H9 (cell line): ENCODE data around the gene SMDT1. TPM values are rescaled to one million over a fixed set of nuclear protein-coding genes. Genes with fewer than 3 reads are reported as not detected.

Experiments
- DNase-seq: peaks from one replicate; pipeline ENCODE4 v3.0.0-alpha.2; 2017
- H2AFZ ChIP-seq: one replicate; pipeline ENCODE4 v1.6.1; 2013; ENCODE audit warnings: mild to moderate bottlenecking, low read length, control low read depth, moderate library complexity
- H2AK5ac ChIP-seq: 2 replicates; pipeline ENCODE4 v1.6.1; 2013; ENCODE audit warnings: low read length, control low read depth, mixed read lengths; ENCODE audit not compliant: insufficient read length
- H2BK120ac ChIP-seq: one replicate; pipeline ENCODE4 v1.6.1; 2013; ENCODE audit warnings: low read depth, mild to moderate bottlenecking, low read length, control low read depth, inconsistent platforms; ENCODE audit not compliant: poor library complexity, severe bottlenecking
- H2BK12ac ChIP-seq: 2 replicates; pipeline ENCODE4 v1.6.1; 2013; ENCODE audit warnings: low read length, control low read depth, mixed read lengths, low read depth; ENCODE audit not compliant: insufficient read length
- H2BK15ac ChIP-seq: 2 replicates; pipeline ENCODE4 v1.6.1; 2013; ENCODE audit warnings: low read depth, low read length, control low read depth
- H2BK20ac ChIP-seq: one replicate; pipeline ENCODE4 v1.6.1; 2013; ENCODE audit warnings: low read depth, mild to moderate bottlenecking, low read length, control low read depth, inconsistent platforms; ENCODE audit not compliant: poor library complexity, severe bottlenecking
- H2BK5ac ChIP-seq: 2 replicates; pipeline ENCODE4 v1.6.1; 2013; ENCODE audit warnings: low read length, control low read depth, mixed read lengths; ENCODE audit not compliant: insufficient read length
- H3K14ac ChIP-seq: 2 replicates; pipeline ENCODE4 v1.6.1; 2013; ENCODE audit warnings: low read length, control low read depth; ENCODE audit not compliant: insufficient read depth
- H3K18ac ChIP-seq: 2 replicates; pipeline ENCODE4 v1.6.1; 2013; ENCODE audit warnings: low read depth, mild to moderate bottlenecking, mixed read lengths, low read length, control low read depth; ENCODE audit not compliant: insufficient read length
- H3K23ac ChIP-seq: 2 replicates; pipeline ENCODE4 v1.6.1; 2013; ENCODE audit warnings: low read length, control low read depth, mixed read lengths, low read depth; ENCODE audit not compliant: insufficient read length
- H3K23me2 ChIP-seq: 2 replicates; pipeline ENCODE4 v1.6.1; 2013; ENCODE audit warnings: low read depth, mild to moderate bottlenecking, mixed read lengths, low read length, control low read depth; ENCODE audit not compliant: insufficient read length, poor library complexity, severe bottlenecking
- H3K27ac ChIP-seq: 2 replicates; pipeline ENCODE4 v1.5.1; 2013; ENCODE audit warnings: low read length, control low read depth, mixed read lengths, low read depth; ENCODE audit not compliant: insufficient read length
- H3K27me3 ChIP-seq: 2 replicates; pipeline ENCODE4 v1.6.1; 2013; ENCODE audit warnings: low read length, control low read depth, inconsistent platforms; ENCODE audit not compliant: insufficient read depth
- H3K4ac ChIP-seq: 2 replicates; pipeline ENCODE4 v1.6.1; 2013; ENCODE audit warnings: low read depth, mild to moderate bottlenecking, control low read depth, inconsistent platforms, low read length, moderate library complexity
- H3K4me1 ChIP-seq: 2 replicates; pipeline ENCODE4 v1.6.1; 2013; ENCODE audit warnings: low read length, control low read depth, inconsistent platforms; ENCODE audit not compliant: insufficient read depth
- H3K4me2 ChIP-seq: 2 replicates; pipeline ENCODE4 v1.6.1; 2013; ENCODE audit warnings: low read length, control low read depth, mixed read lengths; ENCODE audit not compliant: insufficient read length, insufficient read depth
- H3K56ac ChIP-seq: 2 replicates; pipeline ENCODE4 v1.6.1; 2013; ENCODE audit warnings: low read depth, mild to moderate bottlenecking, mixed read lengths, low read length, control low read depth; ENCODE audit not compliant: insufficient read length
- H3K79me1 ChIP-seq: 2 replicates; pipeline ENCODE4 v1.6.1; 2013; ENCODE audit warnings: low read depth, mild to moderate bottlenecking, moderate library complexity, low read length, control low read depth, inconsistent platforms; ENCODE audit not compliant: insufficient read depth, poor library complexity, severe bottlenecking
- H3K79me2 ChIP-seq: 2 replicates; pipeline ENCODE4 v1.6.1; 2013; ENCODE audit warnings: low read length, control low read depth, inconsistent platforms; ENCODE audit not compliant: insufficient read depth
- H3K9ac ChIP-seq: 2 replicates; pipeline ENCODE4 v1.6.1; 2013; ENCODE audit warnings: low read length, control low read depth, mixed read lengths; ENCODE audit not compliant: insufficient read length; ENCODE audit errors: extremely low read depth
- H3K9me3 ChIP-seq: one replicate; pipeline ENCODE4 v1.6.1; 2013; ENCODE audit warnings: low read depth, low read length, inconsistent platforms; ENCODE audit not compliant: control insufficient read depth
- H3T11ph ChIP-seq: one replicate; pipeline ENCODE4 v1.6.1; 2013; ENCODE audit warnings: mild to moderate bottlenecking, low read length, control low read depth, inconsistent platforms
- H4K20me1 ChIP-seq: one replicate; pipeline ENCODE4 v1.6.1; 2013; ENCODE audit not compliant: control insufficient read depth, insufficient read length, insufficient read depth
- H4K5ac ChIP-seq: 2 replicates; pipeline ENCODE4 v1.6.1; 2013; ENCODE audit warnings: low read depth, mild to moderate bottlenecking, mixed read lengths, low read length, control low read depth; ENCODE audit not compliant: insufficient read length
- H4K8ac ChIP-seq: replicated peaks from 2 replicates; pipeline ENCODE4 v1.6.1; 2013; ENCODE audit warnings: low read length, control low read depth, mixed read lengths, low read depth; ENCODE audit not compliant: insufficient read length
- H4K91ac ChIP-seq: 2 replicates; pipeline ENCODE4 v1.6.1; 2013; ENCODE audit warnings: low read depth, mild to moderate bottlenecking, moderate library complexity, mixed read lengths, low read length, control low read depth; ENCODE audit not compliant: insufficient read length
- H3K27ac Mint-ChIP-seq, 3 experiments: 2 replicates in 2 of 3; 3 replicates in 1 of 3; pipeline ENCODE4 v1.8.0; 2020 to 2021; ENCODE audit warnings: mixed read lengths in 3 of 3, mild to moderate bottlenecking in 1 of 3, moderate library complexity in 1 of 3
- H3K27me3 Mint-ChIP-seq: 2 replicates; pipeline ENCODE4 v1.8.0; 2021; ENCODE audit warnings: low read depth, mild to moderate bottlenecking, moderate library complexity, mixed read lengths
- H3K36me3 Mint-ChIP-seq, 3 experiments: 2 replicates in 2 of 3; 3 replicates in 1 of 3; pipeline ENCODE4 v1.8.0; 2020 to 2021; ENCODE audit warnings: low read depth in 3 of 3, mixed read lengths in 3 of 3; ENCODE audit not compliant: insufficient read depth in 1 of 3
- H3K4me1 Mint-ChIP-seq, 2 experiments: 2 replicates each; pipeline ENCODE4 v1.8.0; 2020; ENCODE audit warnings: mixed read lengths in 2 of 2
- H3K4me3 Mint-ChIP-seq, 2 experiments: 2 replicates in 1 of 2; 3 replicates in 1 of 2; pipeline ENCODE4 v1.8.0; 2020 to 2021; ENCODE audit warnings: mild to moderate bottlenecking in 2 of 2, mixed read lengths in 2 of 2, moderate library complexity in 1 of 2
- H3K9me3 Mint-ChIP-seq, 2 experiments: 2 replicates in 1 of 2; 3 replicates in 1 of 2; pipeline ENCODE4 v1.8.0; 2020; ENCODE audit warnings: mild to moderate bottlenecking in 2 of 2, mixed read lengths in 2 of 2, moderate library complexity in 1 of 2
- CTCF ChIP-seq: fragments of 200-600 bp; sonication (generic); conservative IDR thresholded peaks from 3 replicates; pipeline ENCODE4 v1.8.0; 2021; ENCODE audit warnings: antibody characterized with exemption, mild to moderate bottlenecking
- WGBS: extraction: QIAGEN DNeasy Blood & Tissue Kit; methylation state at CpG from one replicate; pipeline ENCODE4 v1.1.7; 2013; ENCODE audit warnings: missing lambda C conversion rate, low lambda C conversion rate, mixed read lengths; ENCODE audit not compliant: insufficient read length; ENCODE audit errors: extremely low coverage; 5-methylcytosine and 5-hydroxymethylcytosine counted together
- total RNA-seq: library from RNA; stranded (reverse); gene quantifications from 2 replicates; pipeline ENCODE4 v1.2.1, GENCODE V29; 2021

Gene SMDT1
- total RNA-seq, 1 experiment from 2014 or later = 45.0 TPM

GRCh38 chr22:42132457-42132856 lies 53.0 kb downstream of the SMDT1 start:
- H3T11ph ChIP-seq = no peak overlapping the region
- H3K14ac ChIP-seq = no peak overlapping the region; the same call in 1 of the 2 replicates
- no peak overlapping the region for H3K56ac ChIP-seq
- no peaks in the 10 kb centered on the region for H3K9me3 ChIP-seq
- no peak for DNase-seq
- H2BK12ac ChIP-seq = no peak overlapping the region
- no peak overlapping the region for H2BK5ac ChIP-seq
- H3K4me3 Mint-ChIP-seq = no peak overlapping the region
- no peaks in the 10 kb centered on the region for H3K27me3 ChIP-seq
- no peak overlapping the region for H4K5ac ChIP-seq
- 0 out of 4 replicates have a peak, but pooled peaks cover 0 to 5% of the 10 kb centered on the region in 2 experiments for H3K4me1 Mint-ChIP-seq
- H3K36me3 Mint-ChIP-seq = peaks cover 0 to 10% (median 3%) of the 10 kb centered on the region in 3 experiments; a peak in 4 of 7 replicates
- H3K27me3 Mint-ChIP-seq = peaks cover 35% of the 10 kb centered on the region
- H3K4me1 ChIP-seq = no peaks in the 10 kb centered on the region
- no peaks in the 10 kb centered on the region for H3K23me2 ChIP-seq
- no peak overlapping the region for H2AFZ ChIP-seq
- no peaks in the 10 kb centered on the region for H3K79me1 ChIP-seq
- no peak overlapping the region for H3K18ac ChIP-seq
- no peak overlapping the region for H3K9ac ChIP-seq
- no peak overlapping the region for H2BK20ac ChIP-seq
- H3K4me2 ChIP-seq = no peak overlapping the region
- no peak overlapping the region for H3K23ac ChIP-seq
- TF ChIP-seq CTCF = peak; percentile 30; the same call in 1 of the 3 replicates
- no peak overlapping the region for H2BK120ac ChIP-seq
- no CpG with 5 or more reads among the region's 13 CpGs for WGBS
- H3K4ac ChIP-seq = no peak overlapping the region
- no peak overlapping the region for H2AK5ac ChIP-seq
- H4K8ac ChIP-seq = no peak overlapping the region
- no peaks in the 10 kb centered on the region for H3K79me2 ChIP-seq
- no peak overlapping the region for H3K27ac ChIP-seq
- no peak overlapping the region for H4K91ac ChIP-seq
- H3K27ac Mint-ChIP-seq = no peak overlapping the region
- peaks cover 2 to 7% of the 10 kb centered on the region in 2 experiments; a peak in 2 of 5 replicates for H3K9me3 Mint-ChIP-seq
- no peaks in the 10 kb centered on the region for H4K20me1 ChIP-seq
- no peak overlapping the region for H2BK15ac ChIP-seq

Other genes starting within 250 kb of the SMDT1 start
- gene SREBF2, start 246.6 kb upstream of the SMDT1 start, total RNA-seq = 144 and 146 TPM in 2 replicates
- 0.72 and 1.4 TPM in 2 replicates for gene SHISA8, start 164.6 kb upstream of the SMDT1 start, total RNA-seq
- 1.6 and 1.9 TPM in 2 replicates for gene TNFRSF13C, start 152.9 kb upstream of the SMDT1 start, total RNA-seq
- gene CENPM, start 132.5 kb upstream of the SMDT1 start, total RNA-seq = 36.5 and 37.2 TPM in 2 replicates
- 32.4 and 33.3 TPM in 2 replicates for gene SEPTIN3, start 110.3 kb upstream of the SMDT1 start, total RNA-seq
- 0.22 TPM in 1 of 2 replicates, not detected in the other for gene WBP2NL, start 80.9 kb upstream of the SMDT1 start, total RNA-seq
- 16.1 and 16.6 TPM in 2 replicates for gene NAGA, start 8.9 kb upstream of the SMDT1 start, total RNA-seq
- 2.6 and 3.2 TPM in 2 replicates for gene PHETA2, start 5.5 kb upstream of the SMDT1 start, total RNA-seq
- gene NDUFA6, start 11.1 kb downstream of the SMDT1 start, total RNA-seq = 91.7 and 102 TPM in 2 replicates
- gene CYP2D6, start 51.1 kb downstream of the SMDT1 start, total RNA-seq = 2.0 and 2.3 TPM in 2 replicates
- 75.6 and 76.5 TPM in 2 replicates for gene TCF20, start 191.0 kb downstream of the SMDT1 start, total RNA-seq